ENCODE results near the gene AMELY.

AMELY gene, protein sequence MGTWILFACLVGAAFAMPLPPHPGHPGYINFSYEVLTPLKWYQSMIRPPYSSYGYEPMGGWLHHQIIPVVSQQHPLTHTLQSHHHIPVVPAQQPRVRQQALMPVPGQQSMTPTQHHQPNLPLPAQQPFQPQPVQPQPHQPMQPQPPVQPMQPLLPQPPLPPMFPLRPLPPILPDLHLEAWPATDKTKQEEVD

GRCh38 chrY:6911253-6911881, at the start of gene AMELY:
TSS of gene AMELY (minus strand) at chrY:6911752. CDS start at chrY:6872608, 39,144 bp downstream.
- Histone ChIP-seq H3K27ac (ENCODE audit: low read length) (no peak within 1 kb of the TSS), H3K9me3 (ENCODE audit: control insufficient read depth, low read depth, low read length) (no peaks in the 10 kb centered on the region), H3K4me1 (ENCODE audit: control insufficient read depth, low read depth, low read length) (no peaks in the 10 kb centered on the region), H3K4me3 (ENCODE audit: low read length) (no peak within 1 kb of the TSS), H3K27me3 (ENCODE audit: control insufficient read depth, insufficient read depth, low read length) (no peaks in the 10 kb centered on the region), H3K36me3 (ENCODE audit: control insufficient read depth, low read depth, low read length) (no peaks in the 10 kb centered on the region), H3K9ac (ENCODE audit: low read length) (no peak within 1 kb of the TSS)

- Histone ChIP-seq H3K27ac (ENCODE audit: low read length) (no peak overlapping the region), H3K9me3 (ENCODE audit: control insufficient read depth, low read depth, low read length) (no peaks in the 10 kb centered on the region), H3K27me3 (ENCODE audit: control insufficient read depth, insufficient read depth, low read length) (no peaks in the 10 kb centered on the region), H3K4me1 (ENCODE audit: control insufficient read depth, low read depth, low read length) (no peaks in the 10 kb centered on the region), H3K36me3 (ENCODE audit: control insufficient read depth, low read depth, low read length) (no peaks in the 10 kb centered on the region), H3K9ac (ENCODE audit: low read length) (no peak overlapping the region), H3K4me3 (ENCODE audit: low read length) (no peak overlapping the region)
Measured at GRCh38 chrY:6949947-6950346, 38.4 kb upstream of the AMELY start.

- Histone ChIP-seq H3K27me3 (ENCODE audit: control insufficient read depth, insufficient read depth, low read length) (no peaks in the 10 kb centered on the region), H3K9ac (ENCODE audit: low read length) (no peak overlapping the region), H3K9me3 (ENCODE audit: control insufficient read depth, low read depth, low read length) (no peaks in the 10 kb centered on the region), H3K27ac (ENCODE audit: low read length) (no peak overlapping the region), H3K36me3 (ENCODE audit: control insufficient read depth, low read depth, low read length) (no peaks in the 10 kb centered on the region), H3K4me3 (ENCODE audit: low read length) (no peak overlapping the region), H3K4me1 (ENCODE audit: control insufficient read depth, low read depth, low read length) (no peaks in the 10 kb centered on the region)
Measured at GRCh38 chrY:6948378-6948777, 36.8 kb upstream of the AMELY start.

DNA sequence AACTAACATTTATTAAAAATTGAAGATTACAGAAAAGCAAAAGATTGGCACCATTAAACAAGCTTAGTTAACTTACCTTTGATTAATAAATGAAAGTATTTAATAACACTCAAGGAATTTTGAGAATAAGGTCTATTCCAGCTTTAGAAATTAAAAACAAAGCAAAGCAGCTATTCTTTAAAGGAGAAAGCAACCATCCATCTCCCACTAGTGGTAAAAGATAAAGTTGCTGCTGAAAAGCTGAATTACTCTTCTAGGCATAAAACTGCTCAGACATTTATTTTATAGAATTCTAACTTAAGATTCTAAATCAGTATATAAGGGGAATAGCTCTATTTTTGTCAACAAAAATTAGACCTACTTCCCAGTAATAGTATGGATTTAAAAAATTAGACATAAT, 36.1 kb upstream of the AMELY start:
- H3K36me3 ChIP-seq (ENCODE audit: control insufficient read depth, low read depth, low read length), result no peaks in the 10 kb centered on the region
- no peaks in the 10 kb centered on the region for H3K4me1 ChIP-seq (ENCODE audit: control insufficient read depth, low read depth, low read length)
- no peaks in the 10 kb centered on the region for H3K27me3 ChIP-seq (ENCODE audit: control insufficient read depth, insufficient read depth, low read length)
- no peaks in the 10 kb centered on the region for H3K9me3 ChIP-seq (ENCODE audit: control insufficient read depth, low read depth, low read length)
- no peak overlapping the region for H3K27ac ChIP-seq (ENCODE audit: low read length)
- no peak overlapping the region for H3K4me3 ChIP-seq (ENCODE audit: low read length)
- no peak overlapping the region for H3K9ac ChIP-seq (ENCODE audit: low read length)

GRCh38 chrY:6935497-6935896, 23.9 kb upstream of the AMELY start:
- Histone ChIP-seq H3K36me3 (ENCODE audit: control insufficient read depth, low read depth, low read length) (no peaks in the 10 kb centered on the region), H3K27ac (ENCODE audit: low read length) (no peak overlapping the region), H3K9me3 (ENCODE audit: control insufficient read depth, low read depth, low read length) (no peaks in the 10 kb centered on the region), H3K4me1 (ENCODE audit: control insufficient read depth, low read depth, low read length) (no peaks in the 10 kb centered on the region), H3K27me3 (ENCODE audit: control insufficient read depth, insufficient read depth, low read length) (no peaks in the 10 kb centered on the region), H3K4me3 (ENCODE audit: low read length) (no peak overlapping the region), H3K9ac (ENCODE audit: low read length) (no peak overlapping the region)

DNA sequence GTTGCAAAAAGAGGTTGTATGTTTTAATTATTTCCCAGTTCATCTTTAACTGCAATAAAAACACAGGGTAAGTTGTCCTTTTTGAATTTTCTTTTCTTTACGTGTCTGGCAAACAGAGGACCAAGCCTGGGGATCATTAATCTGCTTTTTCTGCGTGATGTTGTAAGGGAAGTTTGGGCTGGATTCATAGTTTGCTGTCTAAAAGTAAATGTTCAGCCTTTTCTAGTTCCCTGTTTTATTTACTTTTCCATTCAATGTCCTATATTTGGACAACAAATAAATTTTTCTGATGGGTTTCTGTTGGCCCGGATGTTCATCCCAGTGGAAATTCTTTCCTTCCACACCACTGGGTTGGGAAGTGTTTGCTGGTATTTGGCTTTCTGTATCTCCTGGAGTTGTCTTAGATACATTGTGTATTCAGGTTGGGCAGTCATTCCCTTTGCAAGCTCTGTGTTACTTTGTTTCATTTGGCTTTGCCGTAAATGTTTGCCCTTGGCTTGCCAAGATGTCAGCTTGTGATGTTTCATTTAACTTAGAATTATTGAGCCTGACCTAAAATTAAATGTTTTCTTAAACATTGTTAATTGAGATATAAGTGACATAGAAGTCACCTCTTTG, 20.3 kb upstream of the AMELY start:
- no peak overlapping the region for H3K27ac ChIP-seq (ENCODE audit: low read length)
- no peak overlapping the region for H3K9ac ChIP-seq (ENCODE audit: low read length)
- H3K9me3 ChIP-seq (ENCODE audit: control insufficient read depth, low read depth, low read length), result no peaks in the 10 kb centered on the region
- H3K36me3 ChIP-seq (ENCODE audit: control insufficient read depth, low read depth, low read length), result no peaks in the 10 kb centered on the region
- H3K4me1 ChIP-seq (ENCODE audit: control insufficient read depth, low read depth, low read length), result no peaks in the 10 kb centered on the region
- no peak overlapping the region for H3K4me3 ChIP-seq (ENCODE audit: low read length)
- no peaks in the 10 kb centered on the region for H3K27me3 ChIP-seq (ENCODE audit: control insufficient read depth, insufficient read depth, low read length)

GRCh38 chrY:6929237-6929636, 17.7 kb upstream of the AMELY start:
- Histone ChIP-seq H3K9me3 (ENCODE audit: control insufficient read depth, low read depth, low read length) (no peaks in the 10 kb centered on the region), H3K27me3 (ENCODE audit: control insufficient read depth, insufficient read depth, low read length) (no peaks in the 10 kb centered on the region), H3K4me3 (ENCODE audit: low read length) (no peak overlapping the region), H3K9ac (ENCODE audit: low read length) (no peak overlapping the region), H3K4me1 (ENCODE audit: control insufficient read depth, low read depth, low read length) (no peaks in the 10 kb centered on the region), H3K36me3 (ENCODE audit: control insufficient read depth, low read depth, low read length) (no peaks in the 10 kb centered on the region), H3K27ac (ENCODE audit: low read length) (no peak overlapping the region)

DNA sequence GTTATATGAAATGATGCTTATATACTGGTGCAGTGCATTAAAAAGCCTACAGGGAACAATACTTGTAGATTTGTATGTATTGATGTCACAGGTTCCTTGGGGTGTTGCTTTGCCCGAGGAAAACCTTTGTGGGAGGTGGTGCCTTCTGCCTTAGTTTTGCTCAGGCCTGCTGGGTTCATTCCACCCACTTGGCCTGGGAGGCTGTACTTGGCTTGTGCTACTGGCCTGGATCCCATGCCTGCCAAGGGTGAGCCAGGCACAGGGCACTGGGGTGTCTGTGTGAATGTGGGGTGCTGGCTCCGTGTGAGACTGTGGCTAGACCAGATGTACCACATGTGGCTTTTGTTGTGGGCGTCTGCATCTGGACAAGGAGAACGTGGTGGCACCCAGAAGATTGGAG, 16.7 kb upstream of the AMELY start:
- Histone ChIP-seq H3K27ac (ENCODE audit: low read length) (no peak overlapping the region), H3K4me3 (ENCODE audit: low read length) (no peak overlapping the region), H3K9me3 (ENCODE audit: control insufficient read depth, low read depth, low read length) (no peaks in the 10 kb centered on the region), H3K36me3 (ENCODE audit: control insufficient read depth, low read depth, low read length) (no peaks in the 10 kb centered on the region), H3K27me3 (ENCODE audit: control insufficient read depth, insufficient read depth, low read length) (no peaks in the 10 kb centered on the region), H3K4me1 (ENCODE audit: control insufficient read depth, low read depth, low read length) (no peaks in the 10 kb centered on the region), H3K9ac (ENCODE audit: low read length) (no peak overlapping the region)

- Histone ChIP-seq H3K9ac (ENCODE audit: low read length) (no peak overlapping the region), H3K36me3 (ENCODE audit: control insufficient read depth, low read depth, low read length) (no peaks in the 10 kb centered on the region), H3K27ac (ENCODE audit: low read length) (no peak overlapping the region), H3K4me1 (ENCODE audit: control insufficient read depth, low read depth, low read length) (no peaks in the 10 kb centered on the region), H3K27me3 (ENCODE audit: control insufficient read depth, insufficient read depth, low read length) (no peaks in the 10 kb centered on the region), H3K4me3 (ENCODE audit: low read length) (no peak overlapping the region), H3K9me3 (ENCODE audit: control insufficient read depth, low read depth, low read length) (no peaks in the 10 kb centered on the region)
Measured at GRCh38 chrY:6921061-6921460, 9.5 kb upstream of the AMELY start.

DNA sequence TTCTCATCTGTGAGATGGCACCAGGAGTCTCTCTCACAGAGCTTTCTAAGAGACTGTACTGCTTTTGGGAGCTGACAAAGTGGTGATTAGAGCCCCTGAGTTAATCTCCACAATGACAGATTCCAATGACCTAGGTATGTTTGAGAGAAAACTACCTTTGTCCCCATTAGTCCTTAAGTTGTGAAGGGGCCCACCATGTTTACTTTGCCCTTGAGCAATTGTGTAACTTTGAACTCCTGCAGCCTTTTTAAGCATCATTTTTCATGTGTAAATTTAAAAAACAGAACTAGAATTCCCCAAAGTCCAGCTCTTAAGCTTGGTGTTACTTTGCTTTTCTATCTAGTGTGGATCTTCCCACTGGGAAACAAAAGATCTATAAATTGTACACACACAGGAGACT, 1.8 kb upstream of the AMELY start:
- H3K9ac ChIP-seq (ENCODE audit: low read length), result no peak overlapping the region
- H3K27ac ChIP-seq (ENCODE audit: low read length), result no peak overlapping the region
- H3K4me1 ChIP-seq (ENCODE audit: control insufficient read depth, low read depth, low read length), result no peaks in the 10 kb centered on the region
- no peaks in the 10 kb centered on the region for H3K9me3 ChIP-seq (ENCODE audit: control insufficient read depth, low read depth, low read length)
- H3K36me3 ChIP-seq (ENCODE audit: control insufficient read depth, low read depth, low read length), result no peaks in the 10 kb centered on the region
- H3K27me3 ChIP-seq (ENCODE audit: control insufficient read depth, insufficient read depth, low read length), result no peaks in the 10 kb centered on the region
- H3K4me3 ChIP-seq (ENCODE audit: low read length), result no peak overlapping the region

DNA sequence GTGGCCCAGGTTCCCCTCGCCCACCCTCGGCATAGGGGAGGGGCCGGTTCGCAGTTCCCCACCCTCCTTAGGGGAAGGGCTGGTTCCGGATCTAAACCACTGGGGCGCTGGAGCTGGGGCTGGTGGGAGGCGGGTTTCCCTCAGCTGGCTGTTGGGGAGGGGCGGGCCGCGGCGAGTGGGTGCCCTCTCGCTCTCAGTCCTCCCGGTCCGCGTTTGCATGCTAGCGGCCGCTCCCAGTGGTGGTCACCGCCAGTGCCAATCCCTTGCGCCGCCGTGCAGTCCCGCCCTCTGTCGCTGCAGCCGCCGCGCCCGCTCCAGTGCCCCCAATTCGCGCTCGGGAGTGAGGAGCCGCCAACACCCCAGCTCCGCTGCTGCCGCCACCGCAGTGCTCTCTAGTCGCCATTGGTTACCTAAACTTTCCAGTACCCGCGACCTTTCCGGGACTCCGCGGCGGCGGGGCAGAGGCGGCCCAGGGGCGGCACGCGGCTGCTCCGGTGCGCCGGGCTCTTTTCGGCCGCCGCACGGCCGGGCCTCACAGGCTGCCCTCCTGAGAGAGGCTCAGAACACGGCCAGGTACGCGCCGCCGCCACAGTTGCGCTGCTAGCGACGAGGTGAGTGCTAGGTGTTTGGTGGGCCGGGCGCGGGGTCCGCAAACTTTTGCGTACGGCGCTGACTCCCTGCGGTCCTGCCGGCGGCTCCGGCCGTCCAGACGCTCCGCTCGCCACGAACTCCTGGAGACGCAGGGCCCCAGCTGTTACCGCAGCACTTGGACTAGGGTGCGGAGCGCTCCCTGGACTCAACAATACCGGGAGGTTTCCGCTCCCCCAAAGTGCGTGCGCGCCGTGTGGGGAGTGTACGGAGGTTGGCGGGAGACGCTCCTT, 940 bp downstream of the AMELY start, which contains the start of gene TBL1Y:
TBL1Y (plus strand) TSS at position 326 of the 881 bp plus-strand sequence. CDS start 114,388 bp downstream, outside the sequence.
- H3K36me3 ChIP-seq (ENCODE audit: control insufficient read depth, low read depth, low read length), result no peaks in the 10 kb centered on the region
- H3K4me1 ChIP-seq (ENCODE audit: control insufficient read depth, low read depth, low read length), result no peaks in the 10 kb centered on the region
- no peaks in the 10 kb centered on the region for H3K27me3 ChIP-seq (ENCODE audit: control insufficient read depth, insufficient read depth, low read length)
- no peak within 1 kb of the TSS for H3K4me3 ChIP-seq (ENCODE audit: low read length)
- no peak within 1 kb of the TSS for H3K9ac ChIP-seq (ENCODE audit: low read length)
- no peak within 1 kb of the TSS for H3K27ac ChIP-seq (ENCODE audit: low read length)
- H3K9me3 ChIP-seq (ENCODE audit: control insufficient read depth, low read depth, low read length), result no peaks in the 10 kb centered on the region

Measured in iPS-18a (cell line).